ENCODE results near the gene PRRT4.

Gene PRRT4

DNA sequence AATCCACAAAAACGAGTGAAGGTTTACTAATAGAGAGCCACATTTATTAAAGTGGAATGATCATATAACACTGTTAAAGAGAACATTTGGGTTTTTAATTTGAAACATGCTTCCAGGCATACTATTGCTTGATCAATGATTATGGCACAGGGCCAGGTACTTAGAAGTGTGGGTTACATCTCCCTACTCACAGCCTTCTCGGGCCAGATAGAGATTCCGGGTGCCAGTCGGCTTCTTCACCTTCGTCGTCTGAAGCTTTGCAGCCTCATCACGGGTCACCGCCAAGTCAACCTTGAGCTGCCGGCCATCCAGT lies 37.2 kb downstream of the PRRT4 start:
- Histone ChIP-seq H3K27ac (ENCODE audit: extremely low read depth, low read depth, low read length) (no peak overlapping the region), H3K36me3 (ENCODE audit: control insufficient read depth in 2 of 2, insufficient read depth in 1 of 2, low read length in 2 of 2) (peaks cover 61 to 82% of the 10 kb centered on the region in 2 experiments), H3K4me3 (ENCODE audit: low read depth, low read length) (no peak overlapping the region), H3K9me3 (ENCODE audit: control insufficient read depth, insufficient read depth, low read depth, low read length) (no peaks in the 10 kb centered on the region), H3K4me1 (ENCODE audit: control insufficient read depth, insufficient read depth, low read length) (no peaks in the 10 kb centered on the region)
- ChIA-PET CTCF (interaction anchor here (0.7 kb wide), 1 partner anchor 55 kb away, joined by 3 read pairs; no protein-coding TSS in a partner anchor), POLR2A (no interaction called here)
- TF ChIP-seq, protein P1, sequence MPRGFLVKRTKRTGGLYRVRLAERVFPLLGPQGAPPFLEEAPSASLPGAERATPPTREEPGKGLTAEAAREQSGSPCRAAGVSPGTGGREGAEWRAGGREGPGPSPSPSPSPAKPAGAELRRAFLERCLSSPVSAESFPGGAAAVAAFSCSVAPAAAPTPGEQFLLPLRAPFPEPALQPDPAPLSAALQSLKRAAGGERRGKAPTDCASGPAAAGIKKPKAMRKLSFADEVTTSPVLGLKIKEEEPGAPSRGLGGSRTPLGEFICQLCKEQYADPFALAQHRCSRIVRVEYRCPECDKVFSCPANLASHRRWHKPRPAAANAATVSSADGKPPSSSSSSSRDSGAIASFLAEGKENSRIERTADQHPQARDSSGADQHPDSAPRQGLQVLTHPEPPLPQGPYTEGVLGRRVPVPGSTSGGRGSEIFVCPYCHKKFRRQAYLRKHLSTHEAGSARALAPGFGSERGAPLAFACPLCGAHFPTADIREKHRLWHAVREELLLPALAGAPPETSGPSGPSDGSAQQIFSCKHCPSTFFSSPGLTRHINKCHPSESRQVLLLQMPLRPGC (tag by site-specific recombination; IDR thresholded peaks at IDR 0.05): no peak
- TF ChIP-seq, protein P2, sequence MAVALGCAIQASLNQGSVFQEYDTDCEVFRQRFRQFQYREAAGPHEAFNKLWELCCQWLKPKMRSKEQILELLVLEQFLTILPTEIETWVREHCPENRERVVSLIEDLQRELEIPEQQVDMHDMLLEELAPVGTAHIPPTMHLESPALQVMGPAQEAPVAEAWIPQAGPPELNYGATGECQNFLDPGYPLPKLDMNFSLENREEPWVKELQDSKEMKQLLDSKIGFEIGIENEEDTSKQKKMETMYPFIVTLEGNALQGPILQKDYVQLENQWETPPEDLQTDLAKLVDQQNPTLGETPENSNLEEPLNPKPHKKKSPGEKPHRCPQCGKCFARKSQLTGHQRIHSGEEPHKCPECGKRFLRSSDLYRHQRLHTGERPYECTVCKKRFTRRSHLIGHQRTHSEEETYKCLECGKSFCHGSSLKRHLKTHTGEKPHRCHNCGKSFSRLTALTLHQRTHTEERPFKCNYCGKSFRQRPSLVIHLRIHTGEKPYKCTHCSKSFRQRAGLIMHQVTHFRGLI (tag by site-specific recombination; IDR thresholded peaks at IDR 0.05): no peak
- no peak for TF ChIP-seq ZNF239 (tag by site-specific recombination; IDR thresholded peaks at IDR 0.05)
- no peak for TF ChIP-seq MEIS1 (CRISPR knock-in tag; IDR thresholded peaks at IDR 0.05; ENCODE audit: borderline replicate concordance)
- TF ChIP-seq GLIS2 (tag by site-specific recombination; IDR thresholded peaks at IDR 0.05): no peak
- TF ChIP-seq, protein P3, sequence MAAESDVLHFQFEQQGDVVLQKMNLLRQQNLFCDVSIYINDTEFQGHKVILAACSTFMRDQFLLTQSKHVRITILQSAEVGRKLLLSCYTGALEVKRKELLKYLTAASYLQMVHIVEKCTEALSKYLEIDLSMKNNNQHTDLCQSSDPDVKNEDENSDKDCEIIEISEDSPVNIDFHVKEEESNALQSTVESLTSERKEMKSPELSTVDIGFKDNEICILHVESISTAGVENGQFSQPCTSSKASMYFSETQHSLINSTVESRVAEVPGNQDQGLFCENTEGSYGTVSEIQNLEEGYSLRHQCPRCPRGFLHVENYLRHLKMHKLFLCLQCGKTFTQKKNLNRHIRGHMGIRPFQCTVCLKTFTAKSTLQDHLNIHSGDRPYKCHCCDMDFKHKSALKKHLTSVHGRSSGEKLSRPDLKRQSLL (tag by site-specific recombination; IDR thresholded peaks at IDR 0.05): no peak
- TF ChIP-seq, protein P4, sequence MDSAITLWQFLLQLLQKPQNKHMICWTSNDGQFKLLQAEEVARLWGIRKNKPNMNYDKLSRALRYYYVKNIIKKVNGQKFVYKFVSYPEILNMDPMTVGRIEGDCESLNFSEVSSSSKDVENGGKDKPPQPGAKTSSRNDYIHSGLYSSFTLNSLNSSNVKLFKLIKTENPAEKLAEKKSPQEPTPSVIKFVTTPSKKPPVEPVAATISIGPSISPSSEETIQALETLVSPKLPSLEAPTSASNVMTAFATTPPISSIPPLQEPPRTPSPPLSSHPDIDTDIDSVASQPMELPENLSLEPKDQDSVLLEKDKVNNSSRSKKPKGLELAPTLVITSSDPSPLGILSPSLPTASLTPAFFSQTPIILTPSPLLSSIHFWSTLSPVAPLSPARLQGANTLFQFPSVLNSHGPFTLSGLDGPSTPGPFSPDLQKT (IDR thresholded peaks at IDR 0.05; ENCODE audit: borderline replicate concordance, low read depth, low read length): no peak
- no peak for TF ChIP-seq ZSCAN23 (tag by site-specific recombination; IDR thresholded peaks at IDR 0.05)
- TF ChIP-seq, protein P5, sequence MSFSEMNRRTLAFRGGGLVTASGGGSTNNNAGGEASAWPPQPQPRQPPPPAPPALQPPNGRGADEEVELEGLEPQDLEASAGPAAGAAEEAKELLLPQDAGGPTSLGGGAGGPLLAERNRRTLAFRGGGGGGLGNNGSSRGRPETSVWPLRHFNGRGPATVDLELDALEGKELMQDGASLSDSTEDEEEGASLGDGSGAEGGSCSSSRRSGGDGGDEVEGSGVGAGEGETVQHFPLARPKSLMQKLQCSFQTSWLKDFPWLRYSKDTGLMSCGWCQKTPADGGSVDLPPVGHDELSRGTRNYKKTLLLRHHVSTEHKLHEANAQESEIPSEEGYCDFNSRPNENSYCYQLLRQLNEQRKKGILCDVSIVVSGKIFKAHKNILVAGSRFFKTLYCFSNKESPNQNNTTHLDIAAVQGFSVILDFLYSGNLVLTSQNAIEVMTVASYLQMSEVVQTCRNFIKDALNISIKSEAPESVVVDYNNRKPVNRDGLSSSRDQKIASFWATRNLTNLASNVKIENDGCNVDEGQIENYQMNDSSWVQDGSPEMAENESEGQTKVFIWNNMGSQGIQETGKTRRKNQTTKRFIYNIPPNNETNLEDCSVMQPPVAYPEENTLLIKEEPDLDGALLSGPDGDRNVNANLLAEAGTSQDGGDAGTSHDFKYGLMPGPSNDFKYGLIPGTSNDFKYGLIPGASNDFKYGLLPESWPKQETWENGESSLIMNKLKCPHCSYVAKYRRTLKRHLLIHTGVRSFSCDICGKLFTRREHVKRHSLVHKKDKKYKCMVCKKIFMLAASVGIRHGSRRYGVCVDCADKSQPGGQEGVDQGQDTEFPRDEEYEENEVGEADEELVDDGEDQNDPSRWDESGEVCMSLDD (tag by site-specific recombination; IDR thresholded peaks at IDR 0.05): no peak
- TF ChIP-seq, protein P6, sequence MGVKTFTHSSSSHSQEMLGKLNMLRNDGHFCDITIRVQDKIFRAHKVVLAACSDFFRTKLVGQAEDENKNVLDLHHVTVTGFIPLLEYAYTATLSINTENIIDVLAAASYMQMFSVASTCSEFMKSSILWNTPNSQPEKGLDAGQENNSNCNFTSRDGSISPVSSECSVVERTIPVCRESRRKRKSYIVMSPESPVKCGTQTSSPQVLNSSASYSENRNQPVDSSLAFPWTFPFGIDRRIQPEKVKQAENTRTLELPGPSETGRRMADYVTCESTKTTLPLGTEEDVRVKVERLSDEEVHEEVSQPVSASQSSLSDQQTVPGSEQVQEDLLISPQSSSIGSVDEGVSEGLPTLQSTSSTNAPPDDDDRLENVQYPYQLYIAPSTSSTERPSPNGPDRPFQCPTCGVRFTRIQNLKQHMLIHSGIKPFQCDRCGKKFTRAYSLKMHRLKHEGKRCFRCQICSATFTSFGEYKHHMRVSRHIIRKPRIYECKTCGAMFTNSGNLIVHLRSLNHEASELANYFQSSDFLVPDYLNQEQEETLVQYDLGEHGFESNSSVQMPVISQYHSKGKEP (tag by site-specific recombination; IDR thresholded peaks at IDR 0.05): no peak

DNA sequence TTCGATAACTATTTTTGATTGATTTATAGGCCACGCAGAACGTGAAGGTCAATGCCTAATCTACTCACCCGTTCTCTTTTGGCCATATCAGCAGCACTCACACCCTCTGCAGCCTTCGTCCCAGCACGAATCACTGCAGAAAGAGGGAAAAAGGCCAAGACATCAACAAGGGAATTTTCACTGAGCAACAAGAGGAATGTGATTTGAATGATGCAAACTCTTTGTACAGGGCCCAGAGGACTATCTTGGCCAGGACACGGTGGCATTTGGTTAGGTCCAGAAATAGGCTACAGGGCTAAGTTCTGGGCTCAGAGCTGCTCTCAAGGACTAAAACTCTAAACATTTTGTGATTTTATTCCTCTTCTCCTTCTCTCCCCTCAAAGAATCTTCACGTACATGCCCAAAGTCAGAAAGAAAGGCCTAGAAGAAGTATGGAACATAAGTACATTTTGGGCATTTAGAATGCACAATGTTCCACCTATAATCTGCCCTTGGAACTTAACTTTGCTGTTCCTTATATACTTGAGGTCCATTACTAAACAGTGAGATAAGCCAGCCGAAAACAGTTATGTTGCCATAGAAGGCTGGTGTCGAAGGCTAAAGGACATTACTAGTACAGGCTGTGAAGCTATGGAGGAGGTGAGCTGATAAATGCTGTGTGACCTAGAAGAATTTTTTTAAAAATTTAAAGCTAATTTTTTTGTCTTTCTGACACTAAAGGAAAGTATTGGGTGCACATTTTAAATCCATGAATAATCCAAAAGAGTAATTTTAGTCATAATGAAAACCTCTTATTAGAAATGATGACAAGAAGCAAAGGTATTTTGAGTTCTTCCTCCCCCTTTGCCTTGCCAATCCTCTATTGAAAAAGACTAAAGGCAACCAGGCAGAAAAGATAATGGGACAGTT lies 37.8 kb downstream of the PRRT4 start:
- Histone ChIP-seq H3K4me3 (ENCODE audit: low read depth, low read length) (no peak overlapping the region), H3K4me1 (ENCODE audit: control insufficient read depth, insufficient read depth, low read length) (no peaks in the 10 kb centered on the region), H3K9me3 (ENCODE audit: control insufficient read depth, insufficient read depth, low read depth, low read length) (no peaks in the 10 kb centered on the region), H3K27ac (ENCODE audit: extremely low read depth, low read depth, low read length) (no peak overlapping the region), H3K36me3 (ENCODE audit: control insufficient read depth in 2 of 2, insufficient read depth in 1 of 2, low read length in 2 of 2) (peaks cover 58 to 86% of the 10 kb centered on the region in 2 experiments)
- ChIA-PET CTCF (interaction anchor here (0.7 to 1.3 kb wide), 3 partner anchors 11 to 62 kb away, joined by 3 to 4 read pairs (median 3); no protein-coding TSS in a partner anchor), POLR2A (no interaction called here)
- TF ChIP-seq ZNF501 (tag by site-specific recombination; IDR thresholded peaks at IDR 0.05) (no peak), ZBTB8A (tag by site-specific recombination; IDR thresholded peaks at IDR 0.05) (no peak), BCL11A (tag by site-specific recombination; IDR thresholded peaks at IDR 0.05; ENCODE audit: low read depth) (no peak), ZNF624 (tag by site-specific recombination; IDR thresholded peaks at IDR 0.05) (no peak), ZNF404 (tag by site-specific recombination; IDR thresholded peaks at IDR 0.05) (no peak)
- TF ChIP-seq, protein P2 (tag by site-specific recombination; IDR thresholded peaks at IDR 0.05): no peak
- TF ChIP-seq, protein P7, sequence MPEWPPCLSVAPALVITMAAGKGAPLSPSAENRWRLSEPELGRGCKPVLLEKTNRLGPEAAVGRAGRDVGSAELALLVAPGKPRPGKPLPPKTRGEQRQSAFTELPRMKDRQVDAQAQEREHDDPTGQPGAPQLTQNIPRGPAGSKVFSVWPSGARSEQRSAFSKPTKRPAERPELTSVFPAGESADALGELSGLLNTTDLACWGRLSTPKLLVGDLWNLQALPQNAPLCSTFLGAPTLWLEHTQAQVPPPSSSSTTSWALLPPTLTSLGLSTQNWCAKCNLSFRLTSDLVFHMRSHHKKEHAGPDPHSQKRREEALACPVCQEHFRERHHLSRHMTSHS (tag by site-specific recombination; IDR thresholded peaks at IDR 0.05): no peak
- TF ChIP-seq, protein P8, sequence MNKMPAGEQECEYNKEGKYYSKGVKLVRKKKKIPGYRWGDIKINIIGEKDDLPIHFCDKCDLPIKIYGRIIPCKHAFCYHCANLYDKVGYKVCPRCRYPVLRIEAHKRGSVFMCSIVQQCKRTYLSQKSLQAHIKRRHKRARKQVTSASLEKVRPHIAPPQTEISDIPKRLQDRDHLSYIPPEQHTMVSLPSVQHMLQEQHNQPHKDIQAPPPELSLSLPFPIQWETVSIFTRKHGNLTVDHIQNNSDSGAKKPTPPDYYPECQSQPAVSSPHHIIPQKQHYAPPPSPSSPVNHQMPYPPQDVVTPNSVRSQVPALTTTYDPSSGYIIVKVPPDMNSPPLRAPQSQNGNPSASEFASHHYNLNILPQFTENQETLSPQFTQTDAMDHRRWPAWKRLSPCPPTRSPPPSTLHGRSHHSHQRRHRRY (tag by site-specific recombination; IDR thresholded peaks at IDR 0.05): no peak
